ENCODE data around the gene NHSL2. TPM values are rescaled to one million over a fixed set of nuclear protein-coding genes. Genes with fewer than 3 reads are reported as not detected.

NHSL2 gene
- total and polyA plus RNA-seq, 2 of the 13 experiments (the other 11 are each of a cell fraction or from before 2014, with no cell fraction given) = not detected

DNA sequence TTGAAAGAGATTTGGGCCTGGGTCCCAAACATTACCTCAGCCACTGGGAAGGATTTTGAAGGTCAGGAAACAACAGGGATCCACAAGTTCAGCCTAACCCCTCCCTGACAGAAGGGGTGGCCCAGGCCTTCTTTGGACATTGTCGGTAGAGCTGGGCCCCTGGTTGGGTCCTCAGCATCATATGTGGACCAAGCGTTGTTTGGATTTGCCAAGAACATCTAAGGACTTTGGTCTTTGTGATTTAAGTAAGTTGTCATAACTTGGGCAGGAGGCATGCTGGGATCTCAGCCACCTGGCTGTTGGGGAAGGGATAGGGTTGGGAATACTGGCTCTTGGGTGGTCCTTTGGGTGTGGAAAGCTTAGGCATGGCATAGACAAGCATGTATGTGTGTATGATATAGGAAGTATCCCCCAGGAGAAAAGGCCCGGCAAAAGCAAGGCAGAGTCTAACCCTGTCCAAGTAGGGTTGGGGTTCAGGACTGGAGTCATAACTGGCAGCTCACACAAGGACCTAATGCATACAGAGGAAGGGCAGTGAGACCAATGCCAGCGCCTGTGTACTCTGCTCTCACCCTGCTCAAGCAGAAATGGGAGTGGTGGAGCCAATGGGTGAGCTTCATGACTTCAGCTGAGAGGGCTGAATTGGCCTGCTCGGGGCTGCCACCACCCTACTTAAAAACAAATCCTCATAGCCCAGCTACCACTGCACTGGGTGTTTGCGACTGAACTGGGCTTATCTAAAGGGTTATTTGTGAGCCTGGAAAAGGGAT is 118.2 kb downstream of the NHSL2 start:
- no peak for ATAC-seq
- no peak overlapping the region for H2AFZ ChIP-seq (ENCODE audit: low read length)
- H3K4me2 ChIP-seq (ENCODE audit: low read depth, low read length) = no peak overlapping the region
- H3K4me1 ChIP-seq (ENCODE audit: insufficient read depth, low read length) = peaks cover 18% of the 10 kb centered on the region
- no peaks in the 10 kb centered on the region for H3K79me2 ChIP-seq (ENCODE audit: insufficient read depth, low read length)
- no peak for FAIRE-seq
- no peak overlapping the region for H3K4me3 ChIP-seq (replicated peaks in 1 of 3; ENCODE audit: insufficient read depth in 1 of 3, low read depth in 2 of 3, low read length in 3 of 3)
- no TSS peak for BruUV-seq (replicated peaks)
- no peak overlapping the region for H3K9ac ChIP-seq (ENCODE audit: insufficient read depth, low read depth, low read length)
- TF ChIP-seq KMT2B (CRISPR knock-in tag; IDR thresholded peaks at IDR 0.05) = no peak
- TF ChIP-seq SMARCC2 (IDR thresholded peaks at IDR 0.05) = no peak
- no peak for TF ChIP-seq YY1 (IDR thresholded peaks at IDR 0.05; ENCODE audit: insufficient read depth, insufficient replicate concordance, low read depth, low read length)
- H3K36me3 ChIP-seq (replicated peaks in 1 of 2; ENCODE audit: control insufficient read depth in 1 of 2, insufficient read depth in 2 of 2, low read length in 2 of 2) = no peaks in the 10 kb centered on the region
- no peak overlapping the region for H3K27ac ChIP-seq (ENCODE audit: extremely low read length, insufficient read depth, low read length)
- ChIA-PET POLR2A (no interaction called here), CTCF (ENCODE audit: low intra/inter-chr PET ratio, low total read pairs) (no interaction called here)
- no peaks in the 10 kb centered on the region for H3K27me3 ChIP-seq (ENCODE audit: control insufficient read depth in 1 of 2, insufficient read depth in 2 of 2, low read length in 2 of 2)
- 100% methylated on average over 1 of the region's 6 CpGs for WGBS (ENCODE audit: low lambda C conversion rate)
- no peaks in the 10 kb centered on the region for H4K20me1 ChIP-seq (ENCODE audit: insufficient read depth, low read length)
- intact Hi-C loops (cut with micrococcal nuclease; ENCODE audit: unreplicated experiment) (no loop called here), in situ Hi-C loops (cut with HindIII; ENCODE audit: extremely low pct_ligation_motif_present, low pct_unique_long_range_greater_than_20kb) (no loop called here)
- DNase-seq (ENCODE audit: low spot score) = no peak
- H3K9me3 ChIP-seq (ENCODE audit: low read length) = no peaks in the 10 kb centered on the region

- DNase-seq (ENCODE audit: low spot score) = peak; percentile 16
- TF ChIP-seq FOSL2 (CRISPR knock-in tag; IDR thresholded peaks at IDR 0.05) (peak; percentile 41; the same call in 1 of the 2 replicates), SIX1 (CRISPR knock-in tag; IDR thresholded peaks at IDR 0.05; ENCODE audit: borderline replicate concordance) (no peak), ZNF775 (CRISPR knock-in tag; IDR thresholded peaks at IDR 0.05; ENCODE audit: borderline replicate concordance) (no peak), KMT2B (CRISPR knock-in tag; IDR thresholded peaks at IDR 0.05) (no peak), ZNF605 (CRISPR knock-in tag; IDR thresholded peaks at IDR 0.05) (no peak), ZBTB21 (CRISPR knock-in tag; IDR thresholded peaks at IDR 0.05) (peak; percentile 56; the same call in 1 of the 2 replicates)
- TF ChIP-seq, protein P1, sequence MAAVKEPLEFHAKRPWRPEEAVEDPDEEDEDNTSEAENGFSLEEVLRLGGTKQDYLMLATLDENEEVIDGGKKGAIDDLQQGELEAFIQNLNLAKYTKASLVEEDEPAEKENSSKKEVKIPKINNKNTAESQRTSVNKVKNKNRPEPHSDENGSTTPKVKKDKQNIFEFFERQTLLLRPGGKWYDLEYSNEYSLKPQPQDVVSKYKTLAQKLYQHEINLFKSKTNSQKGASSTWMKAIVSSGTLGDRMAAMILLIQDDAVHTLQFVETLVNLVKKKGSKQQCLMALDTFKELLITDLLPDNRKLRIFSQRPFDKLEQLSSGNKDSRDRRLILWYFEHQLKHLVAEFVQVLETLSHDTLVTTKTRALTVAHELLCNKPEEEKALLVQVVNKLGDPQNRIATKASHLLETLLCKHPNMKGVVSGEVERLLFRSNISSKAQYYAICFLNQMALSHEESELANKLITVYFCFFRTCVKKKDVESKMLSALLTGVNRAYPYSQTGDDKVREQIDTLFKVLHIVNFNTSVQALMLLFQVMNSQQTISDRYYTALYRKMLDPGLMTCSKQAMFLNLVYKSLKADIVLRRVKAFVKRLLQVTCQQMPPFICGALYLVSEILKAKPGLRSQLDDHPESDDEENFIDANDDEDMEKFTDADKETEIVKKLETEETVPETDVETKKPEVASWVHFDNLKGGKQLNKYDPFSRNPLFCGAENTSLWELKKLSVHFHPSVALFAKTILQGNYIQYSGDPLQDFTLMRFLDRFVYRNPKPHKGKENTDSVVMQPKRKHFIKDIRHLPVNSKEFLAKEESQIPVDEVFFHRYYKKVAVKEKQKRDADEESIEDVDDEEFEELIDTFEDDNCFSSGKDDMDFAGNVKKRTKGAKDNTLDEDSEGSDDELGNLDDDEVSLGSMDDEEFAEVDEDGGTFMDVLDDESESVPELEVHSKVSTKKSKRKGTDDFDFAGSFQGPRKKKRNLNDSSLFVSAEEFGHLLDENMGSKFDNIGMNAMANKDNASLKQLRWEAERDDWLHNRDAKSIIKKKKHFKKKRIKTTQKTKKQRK (IDR thresholded peaks at IDR 0.05; ENCODE audit: low read length) = no peak
- H3K27ac ChIP-seq (ENCODE audit: extremely low read length, insufficient read depth, low read length) = no peak overlapping the region
Observed at GRCh38 chrX:72029483-72030411, 119.1 kb downstream of the NHSL2 start.

More at GRCh38 chrX:72029483-72030411, 119.1 kb downstream of the NHSL2 start:
- no TSS peak for BruUV-seq (replicated peaks)
- no peak overlapping the region for H2AFZ ChIP-seq (ENCODE audit: low read length)
- ATAC-seq (peak; percentile 50), FAIRE-seq (no peak)
- no peak overlapping the region for H3K4me3 ChIP-seq (replicated peaks in 1 of 3; ENCODE audit: insufficient read depth in 1 of 3, low read depth in 2 of 3, low read length in 3 of 3)
- H3K9ac ChIP-seq (ENCODE audit: insufficient read depth, low read depth, low read length) = no peak overlapping the region
- 6% methylated on average over 5 of the region's 7 CpGs for WGBS (ENCODE audit: low lambda C conversion rate)
- H3K4me2 ChIP-seq (ENCODE audit: low read depth, low read length) = no peak overlapping the region; the same call in 1 of the 2 replicates
- H3K27me3 ChIP-seq (ENCODE audit: control insufficient read depth in 1 of 2, insufficient read depth in 2 of 2, low read length in 2 of 2) = no peaks in the 10 kb centered on the region
- no peaks in the 10 kb centered on the region for H3K36me3 ChIP-seq (replicated peaks in 1 of 2; ENCODE audit: control insufficient read depth in 1 of 2, insufficient read depth in 2 of 2, low read length in 2 of 2)
- no peaks in the 10 kb centered on the region for H3K9me3 ChIP-seq (ENCODE audit: low read length)
- H4K20me1 ChIP-seq (ENCODE audit: insufficient read depth, low read length) = no peaks in the 10 kb centered on the region
- in situ Hi-C loops (cut with HindIII; ENCODE audit: extremely low pct_ligation_motif_present, low pct_unique_long_range_greater_than_20kb) = no loop called here
- H3K79me2 ChIP-seq (ENCODE audit: insufficient read depth, low read length) = no peaks in the 10 kb centered on the region
- peaks cover 18% of the 10 kb centered on the region for H3K4me1 ChIP-seq (ENCODE audit: insufficient read depth, low read length)
- intact Hi-C loops (cut with micrococcal nuclease; ENCODE audit: unreplicated experiment) = no loop called here
- ChIA-PET POLR2A (no interaction called here), CTCF (ENCODE audit: low intra/inter-chr PET ratio, low total read pairs) (no interaction called here)

Data from HepG2 (cell line).